Stimulated activated CD8-positive, alpha-beta memory T cell treated with anti-CD3 and anti-CD28 coated beads, Interleukin-7, amount 100 ng/mL, for 24 hours (primary cell): ENCODE measurements around the gene PALD1.
A peak's percentile ranks its signal among the peaks of the same experiment; 100 is the strongest.

Source experiments
- DNase-seq: peaks from one replicate; pipeline ENCODE4 v3.0.0-alpha.2; 2020; ENCODE audit warnings: low read depth

Gene PALD1

DNA sequence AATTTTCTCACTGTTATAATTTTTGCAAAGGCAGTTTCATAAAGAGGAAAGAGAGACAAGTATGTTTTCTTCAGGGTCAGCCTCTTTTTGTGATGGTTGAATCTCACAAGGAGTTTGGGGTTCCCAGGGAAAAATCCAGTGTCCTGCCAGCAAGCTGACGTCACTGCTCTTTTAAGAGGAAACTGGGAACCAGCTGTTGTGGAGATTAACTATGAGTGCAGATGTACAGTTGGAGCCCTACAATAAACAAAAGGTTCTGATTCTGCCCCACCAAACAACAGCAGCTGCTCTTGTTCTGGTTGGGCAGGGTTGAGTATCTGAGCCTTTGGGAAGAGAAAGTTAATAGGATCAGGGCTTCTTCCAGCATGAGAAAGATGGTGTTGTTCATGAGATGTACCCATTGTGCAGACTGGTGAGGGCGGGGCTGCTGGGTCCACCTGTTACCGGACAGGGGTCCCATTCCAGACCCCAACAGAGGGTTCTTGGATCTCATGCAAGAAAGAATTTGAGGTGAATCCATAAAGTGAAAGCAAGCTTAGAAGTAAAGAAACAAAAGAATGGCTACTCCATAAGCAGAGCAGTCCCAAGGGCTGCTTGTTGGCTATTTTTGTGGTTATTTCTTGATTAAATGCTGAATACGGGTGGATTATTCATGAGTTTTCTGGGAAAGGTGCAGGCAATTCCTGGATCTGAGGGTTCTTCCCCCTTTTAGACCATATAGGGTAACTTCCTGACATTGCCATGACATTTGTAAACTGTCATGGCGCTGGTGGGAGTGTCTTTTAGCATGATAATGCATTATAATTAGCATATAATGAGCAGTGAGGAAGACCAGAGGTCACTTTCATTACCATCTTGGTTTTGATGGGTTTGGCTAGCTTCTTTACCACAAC lies 111.4 kb downstream of the PALD1 start:
- no peak for DNase-seq

- DNase-seq, result no peak
These were observed 112.3 kb downstream of the PALD1 start for GRCh38 chr10:70590655-70591416.

DNA sequence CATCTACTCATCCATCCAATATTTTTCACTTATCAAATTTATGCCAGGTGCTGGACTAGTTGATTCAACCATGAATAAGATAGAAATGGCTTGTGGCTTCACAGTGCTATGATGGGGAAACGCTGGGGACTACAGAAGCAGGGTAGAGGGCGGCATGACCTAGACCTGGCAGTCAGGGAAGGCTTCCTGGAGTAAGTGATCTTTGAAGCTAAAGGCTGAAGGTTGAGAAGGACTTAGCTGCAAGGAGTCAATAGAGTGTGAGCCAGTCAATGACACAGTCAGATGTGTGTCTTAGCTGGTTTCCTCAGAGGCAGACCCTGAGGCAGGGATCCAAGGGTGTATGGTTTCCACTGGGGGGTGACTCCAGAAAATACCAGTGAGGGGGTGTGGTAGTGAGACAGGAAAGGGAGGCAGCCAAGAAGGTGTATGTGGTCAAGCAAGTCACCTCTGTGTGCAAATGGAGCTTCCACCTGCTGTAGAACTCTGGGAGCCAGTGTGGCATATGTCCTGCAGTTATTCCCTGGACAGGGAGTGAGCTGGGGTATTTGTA lies 113.7 kb downstream of the PALD1 start:
- no peak for DNase-seq

DNA sequence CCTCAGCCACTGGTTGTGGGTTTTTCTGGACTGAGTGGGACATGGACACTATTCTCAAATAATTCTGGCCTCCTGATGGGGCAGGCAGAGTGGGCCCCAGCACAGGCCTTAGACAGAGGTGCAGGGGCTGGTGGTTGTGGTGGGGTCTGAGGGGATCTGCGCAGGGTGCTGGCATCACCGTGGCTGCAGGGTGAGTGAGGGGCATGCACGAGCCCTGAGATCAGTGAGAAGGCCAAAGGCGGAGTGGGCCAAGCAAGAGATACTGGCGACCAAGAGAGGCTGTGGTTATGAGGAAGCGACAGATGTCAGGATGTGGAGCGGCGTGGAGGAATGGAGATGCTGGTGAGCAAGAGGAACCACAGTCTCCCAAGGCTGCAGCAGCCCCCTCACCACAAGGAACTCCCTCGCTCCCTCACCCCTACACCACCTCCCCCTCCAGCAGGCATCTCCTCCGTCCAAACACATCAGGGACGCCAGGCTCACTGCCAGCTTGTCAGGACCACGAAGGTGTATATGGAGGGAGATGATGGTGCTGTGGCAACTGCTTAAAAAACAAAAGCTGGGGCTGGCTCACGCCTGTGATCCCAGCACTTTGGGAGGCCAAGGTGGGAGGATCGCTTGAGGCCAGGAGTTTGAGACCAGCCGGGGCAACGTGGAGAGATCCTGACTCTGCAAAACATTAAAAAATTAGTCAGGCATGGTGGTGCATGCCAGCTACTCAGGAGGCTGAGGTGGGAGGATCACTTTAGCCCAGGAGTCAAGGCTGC lies 114.4 kb downstream of the PALD1 start:
- DNase-seq, result no peak

DNA sequence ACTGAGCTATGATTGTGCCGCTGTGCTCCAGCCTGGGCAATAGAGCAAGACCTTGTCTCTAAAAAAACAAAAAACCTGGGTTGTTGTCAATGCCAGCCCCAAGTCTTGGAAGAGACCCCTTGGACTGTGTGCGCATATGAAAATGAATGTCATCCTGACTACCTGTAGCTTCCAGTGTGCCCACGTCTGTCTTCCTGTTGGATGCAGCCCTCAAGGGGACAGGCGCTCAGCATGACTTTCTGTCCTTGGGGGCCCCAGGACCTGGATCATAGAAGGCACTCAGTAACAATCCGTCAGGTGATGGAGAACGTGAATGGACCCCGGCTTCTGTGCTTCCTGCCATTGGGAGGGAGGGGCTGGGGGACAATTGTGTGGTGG lies 114.9 kb downstream of the PALD1 start:
- DNase-seq, result no peak

GRCh38 chr10:70594161-70594560 lies 115.6 kb downstream of the PALD1 start:
- DNase-seq, result no peak

DNA sequence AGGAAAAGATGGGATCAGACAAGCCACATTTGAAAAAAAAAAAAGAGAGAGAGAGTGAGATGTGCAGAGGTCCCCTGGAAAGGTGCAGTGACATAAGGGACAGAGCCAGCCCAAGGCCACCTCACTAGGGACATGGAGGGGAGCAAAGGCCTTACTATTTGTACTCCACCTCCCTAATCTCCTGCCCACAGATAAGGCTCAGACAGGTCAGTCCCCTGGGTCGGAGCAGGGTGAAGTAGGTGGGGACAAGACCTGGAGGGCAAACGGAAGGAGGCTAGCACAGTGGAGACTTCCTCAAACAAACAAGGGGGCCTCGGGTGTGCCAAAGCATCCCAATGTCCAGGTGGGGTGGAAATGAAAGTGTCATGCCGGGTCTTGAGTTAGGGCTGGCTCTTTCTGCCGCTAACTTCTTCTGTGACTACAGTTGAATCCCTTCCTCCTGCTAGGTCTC lies 117.0 kb downstream of the PALD1 start:
- DNase-seq, result no peak

DNA sequence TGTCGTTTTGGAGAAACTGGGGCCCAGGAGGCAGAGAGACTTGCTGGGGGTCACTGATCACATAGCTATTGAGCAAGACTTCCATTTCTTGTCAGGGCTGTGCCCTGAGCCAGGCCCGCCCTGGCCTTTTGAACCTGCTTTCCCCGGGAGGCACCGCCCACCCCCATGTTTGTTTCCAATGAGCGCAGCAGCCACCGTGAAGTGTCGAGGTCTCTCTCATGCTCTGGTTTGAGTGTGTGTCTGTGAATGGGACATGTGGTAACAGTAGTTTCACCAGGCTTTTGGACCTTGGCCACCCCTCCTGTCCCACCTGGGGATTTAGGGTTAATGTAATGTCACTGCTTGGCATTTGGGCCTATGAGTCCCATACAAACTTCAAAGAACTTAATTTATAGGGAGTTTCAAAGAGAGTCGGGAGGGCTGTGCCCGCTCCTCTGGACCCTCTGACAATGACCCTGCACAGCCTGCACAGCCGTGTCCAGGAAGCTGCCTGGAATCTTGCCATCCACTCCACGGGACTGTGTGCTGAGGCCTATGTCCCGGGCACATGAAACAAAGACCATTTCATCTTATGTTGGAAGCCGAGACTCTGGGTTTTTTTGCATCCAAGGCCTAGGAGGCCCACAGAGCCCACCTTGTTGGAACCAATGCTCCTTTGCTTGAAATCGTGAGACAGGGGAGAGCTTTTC lies 117.7 kb downstream of the PALD1 start:
- no peak for DNase-seq

DNA sequence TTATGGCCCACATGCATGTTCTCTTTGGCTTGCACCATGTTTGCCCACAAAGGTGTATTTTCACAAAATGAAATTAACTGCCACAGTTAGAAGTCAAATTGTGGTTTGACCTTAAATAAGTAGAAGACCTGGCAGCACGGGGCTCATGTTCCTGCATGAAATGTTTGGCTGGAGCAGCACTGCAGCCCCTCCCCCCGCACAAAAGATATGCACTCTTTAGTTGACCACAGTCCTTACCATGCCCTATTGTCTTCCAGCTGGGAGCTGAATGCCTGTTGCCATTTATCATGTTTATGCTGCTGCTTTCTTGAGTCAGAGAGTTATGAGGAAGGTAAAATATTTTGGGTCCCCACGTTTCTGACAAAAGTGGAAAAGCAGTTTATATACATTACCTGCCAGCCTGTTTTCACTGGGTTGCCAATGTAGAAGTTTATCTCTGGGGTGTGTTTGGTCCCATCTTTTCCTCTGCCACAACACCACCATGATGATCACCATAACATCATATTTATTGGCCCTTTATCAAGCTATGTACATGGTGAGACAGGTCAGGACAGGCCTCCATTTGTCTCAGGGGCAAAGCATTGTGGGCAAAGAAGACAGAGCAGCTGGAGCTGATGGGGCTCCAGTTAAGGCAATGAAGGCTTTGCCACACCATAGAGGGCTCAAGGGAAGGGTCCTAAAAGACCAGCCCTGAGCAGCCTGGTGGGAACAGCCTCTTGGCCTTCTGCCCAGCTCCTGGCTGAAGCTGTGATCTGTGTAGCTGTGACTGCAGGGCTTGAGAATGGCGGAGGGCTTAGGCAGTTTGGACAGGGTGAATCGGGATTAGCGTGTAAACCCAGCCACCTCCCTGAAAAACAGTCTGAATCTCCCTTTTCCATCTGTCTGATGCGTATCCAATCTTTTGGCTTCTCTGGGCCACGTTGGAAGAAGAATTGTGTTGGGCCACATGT lies 118.6 kb downstream of the PALD1 start:
- DNase-seq, result no peak

GRCh38 chr10:70597856-70598815 lies 119.6 kb downstream of the PALD1 start:
- no peak for DNase-seq

DNA sequence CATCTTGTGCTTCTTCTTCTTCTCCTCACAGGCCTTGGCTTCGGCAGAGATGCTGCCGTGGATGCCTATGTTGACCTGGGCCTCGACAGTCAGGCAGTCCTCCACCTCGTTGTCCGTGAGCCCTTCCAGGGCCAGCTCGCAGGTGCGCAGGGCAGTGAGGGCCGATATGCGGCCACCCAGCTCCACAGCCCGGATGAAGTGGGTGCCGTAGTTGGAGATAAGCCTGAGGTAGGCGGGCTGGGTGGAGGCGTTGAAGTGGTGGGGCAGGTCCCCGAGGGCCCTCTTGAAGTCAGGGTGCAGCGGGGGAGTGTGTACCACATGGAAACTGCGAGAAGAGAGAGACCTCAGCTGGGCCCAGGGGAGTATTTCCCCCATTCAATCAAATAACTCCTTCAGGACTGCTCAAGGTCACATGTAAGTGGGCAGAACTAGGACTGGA lies 120.3 kb downstream of the PALD1 start:
- DNase-seq, result no peak

DNA sequence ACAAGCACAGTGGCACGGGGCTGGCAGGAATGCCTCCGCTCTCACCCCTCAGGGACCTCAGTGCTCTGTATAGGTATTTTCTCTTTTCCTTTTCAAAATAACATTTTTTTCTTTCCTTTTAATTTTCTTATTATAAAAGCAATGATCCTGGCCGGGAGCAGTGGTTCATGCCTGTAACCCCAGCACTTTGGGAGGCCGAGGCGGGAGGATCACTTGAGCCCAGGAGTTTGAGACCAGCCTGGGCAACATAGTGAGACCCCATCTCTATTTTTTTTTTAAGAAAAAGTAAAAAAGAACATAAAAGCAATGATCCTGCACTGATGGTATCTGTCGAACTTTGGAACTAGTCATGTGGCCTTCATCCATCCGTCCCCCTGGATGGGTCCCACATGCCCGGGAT lies 120.8 kb downstream of the PALD1 start:
- DNase-seq, result no peak

GRCh38 chr10:70599791-70600190 lies 121.2 kb downstream of the PALD1 start:
- DNase-seq, result no peak

GRCh38 chr10:70600512-70601395 lies 122.2 kb downstream of the PALD1 start:
- no peak for DNase-seq

DNA sequence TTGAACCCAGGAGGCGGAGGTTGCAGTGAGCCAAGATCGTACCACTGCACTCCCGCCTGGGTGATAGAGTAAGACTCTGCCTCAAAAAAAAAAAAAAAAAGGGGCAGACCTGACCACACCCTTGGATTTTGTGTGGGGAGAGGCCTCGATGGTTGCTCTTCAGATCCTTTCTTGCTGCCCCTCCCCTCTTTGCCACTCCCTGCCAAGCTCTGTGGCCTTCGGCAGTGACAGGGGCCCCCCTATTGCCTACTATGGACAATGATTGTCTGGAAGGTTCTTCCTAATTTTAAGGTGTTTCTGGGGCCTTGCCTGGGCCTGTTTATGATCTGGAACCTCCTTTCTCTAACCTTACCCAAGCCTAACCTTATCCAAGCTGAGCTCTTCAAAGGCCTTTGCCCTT lies 123.2 kb downstream of the PALD1 start:
- no peak for DNase-seq

DNA sequence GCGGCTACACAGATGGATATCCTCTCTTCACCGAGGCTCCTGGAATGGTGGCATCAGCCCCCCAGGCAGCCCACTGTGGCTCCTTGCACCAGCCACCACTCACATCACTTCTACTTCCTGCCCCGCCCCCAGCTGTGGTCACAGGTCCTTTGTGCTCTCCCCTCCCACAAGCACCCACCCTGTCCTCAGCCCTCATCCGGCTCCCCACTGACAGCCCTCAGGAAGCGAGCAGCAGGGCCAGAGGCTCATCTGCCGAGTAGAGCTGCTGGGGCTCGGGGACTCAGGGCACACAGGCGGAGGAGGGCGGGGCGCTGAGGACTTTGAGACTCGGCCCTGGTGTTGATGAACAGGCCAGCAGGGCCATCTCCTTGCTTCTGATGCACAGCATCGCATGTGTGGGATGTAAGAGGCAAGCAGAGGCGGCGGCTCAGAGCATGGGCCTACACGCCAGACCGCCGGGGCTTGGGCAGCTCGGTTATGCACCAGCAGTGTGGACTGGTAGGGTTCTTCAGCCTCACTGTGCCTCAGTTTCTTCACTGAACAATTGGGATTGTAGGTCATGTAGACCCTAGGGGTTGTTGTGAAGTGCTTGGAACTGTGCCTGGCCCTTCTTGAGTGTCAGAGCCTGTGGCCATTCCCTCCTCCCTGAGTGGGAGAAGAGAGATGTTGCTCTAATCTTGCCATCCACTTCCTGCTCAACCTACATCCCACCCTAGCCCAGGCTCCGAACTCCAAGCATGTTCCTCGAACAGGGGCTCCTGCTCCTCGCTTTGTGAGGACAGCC lies 124.3 kb downstream of the PALD1 start, which contains the start of gene PRF1:
TSS of gene PRF1 (minus strand) at position 77 of the 784 bp plus-strand sequence. CDS start 1,839 bp downstream, outside the sequence.
- peak; percentile 67 for DNase-seq

GRCh38 chr10:70603449-70603801 lies 124.9 kb downstream of the PALD1 start:
- no peak for DNase-seq
